GM19328 (cell line): ENCODE results near the gene STK38.

Experiments
- ATAC-seq: cut with Tn5 transposase; IDR thresholded peaks from one replicate; pipeline ENCODE4 v1.9.1; 2021; ENCODE audit warnings: mild to moderate bottlenecking, moderate library complexity; ENCODE audit not compliant: unreplicated experiment

STK38 gene

DNA sequence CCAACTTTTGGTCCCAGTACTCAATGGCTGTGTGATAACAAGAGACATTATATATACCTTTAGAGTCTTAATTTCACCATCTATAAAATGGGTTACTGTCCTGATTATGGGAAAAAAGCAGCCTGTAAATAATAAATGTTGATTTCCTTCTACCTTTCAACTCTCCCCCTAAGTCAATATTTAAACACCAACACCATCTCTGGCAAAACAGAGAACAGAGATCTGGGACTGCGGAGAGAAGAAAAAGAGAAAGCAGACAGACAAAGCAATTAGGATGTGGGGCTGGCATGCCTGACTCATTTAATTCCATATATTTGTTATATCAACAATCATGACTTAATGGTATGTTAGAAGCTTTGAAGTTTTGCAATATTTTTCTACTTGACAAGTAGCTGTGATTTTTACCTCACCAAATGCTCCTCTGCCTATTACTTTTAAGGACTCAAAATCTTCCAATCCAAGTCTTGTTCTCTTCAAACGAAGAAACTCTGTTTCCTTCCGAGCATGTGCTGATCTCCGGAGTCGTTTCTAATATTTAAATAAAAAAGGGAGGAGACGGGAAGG is 23.3 kb downstream of the STK38 start:
- ATAC-seq = no peak

GRCh38 chr6:36523451-36523850 is 23.8 kb downstream of the STK38 start:
- no peak for ATAC-seq

- ATAC-seq = no peak
Measured at GRCh38 chr6:36519352-36519751, 27.9 kb downstream of the STK38 start.

GRCh38 chr6:36517408-36517807 is 29.9 kb downstream of the STK38 start:
- ATAC-seq = no peak

- no peak for ATAC-seq
Measured at GRCh38 chr6:36516988-36517387, 30.3 kb downstream of the STK38 start.

DNA sequence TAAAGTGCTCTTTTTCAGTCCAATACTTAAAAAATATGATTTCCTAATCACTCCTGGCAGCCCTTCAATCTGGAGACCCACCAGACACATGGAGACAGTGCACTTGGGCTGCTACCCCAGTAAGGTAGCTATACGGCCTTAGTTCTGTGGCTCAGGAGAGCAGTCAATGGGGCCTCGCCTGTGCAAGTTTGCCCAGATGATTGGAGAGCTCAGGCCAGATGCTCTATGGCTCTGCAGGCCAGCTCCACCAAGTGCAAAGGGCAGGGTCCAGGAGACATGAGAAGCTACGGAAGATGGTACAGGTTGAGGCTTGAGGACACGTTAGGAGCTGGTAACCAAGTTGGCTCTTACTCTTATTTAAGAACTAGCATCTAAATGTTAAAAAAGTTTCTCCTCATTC is 30.7 kb downstream of the STK38 start:
- no peak for ATAC-seq

GRCh38 chr6:36515844-36516243 is 31.4 kb downstream of the STK38 start:
- ATAC-seq = no peak

- ATAC-seq = no peak
Measured at GRCh38 chr6:36514554-36515456, 32.5 kb downstream of the STK38 start.

GRCh38 chr6:36510365-36510764 is 36.9 kb downstream of the STK38 start:
- no peak for ATAC-seq

DNA sequence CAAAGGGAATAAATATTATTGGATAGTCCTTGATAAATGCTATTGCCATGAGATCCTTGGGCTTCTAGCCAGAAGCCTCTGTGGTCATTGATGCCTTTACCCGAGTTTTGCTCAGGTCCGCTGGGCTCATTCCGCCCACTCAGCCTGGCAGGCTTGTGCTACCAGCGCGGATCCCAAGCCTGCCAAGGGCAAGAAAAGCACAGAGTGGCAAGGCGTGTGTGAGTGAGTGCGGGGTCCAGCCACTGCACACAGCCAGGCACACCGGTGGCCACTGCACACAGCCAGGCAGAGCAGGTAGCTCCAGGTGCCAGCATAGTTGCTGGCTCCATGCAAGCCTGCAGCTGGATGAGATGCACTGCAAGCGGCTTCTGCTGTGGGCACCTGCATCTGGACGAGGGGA is 38.7 kb downstream of the STK38 start:
- ATAC-seq = no peak

- no peak for ATAC-seq
Measured at GRCh38 chr6:36506611-36507010, 40.7 kb downstream of the STK38 start.

- no peak for ATAC-seq
Measured at GRCh38 chr6:36505744-36506534, 41.3 kb downstream of the STK38 start.

DNA sequence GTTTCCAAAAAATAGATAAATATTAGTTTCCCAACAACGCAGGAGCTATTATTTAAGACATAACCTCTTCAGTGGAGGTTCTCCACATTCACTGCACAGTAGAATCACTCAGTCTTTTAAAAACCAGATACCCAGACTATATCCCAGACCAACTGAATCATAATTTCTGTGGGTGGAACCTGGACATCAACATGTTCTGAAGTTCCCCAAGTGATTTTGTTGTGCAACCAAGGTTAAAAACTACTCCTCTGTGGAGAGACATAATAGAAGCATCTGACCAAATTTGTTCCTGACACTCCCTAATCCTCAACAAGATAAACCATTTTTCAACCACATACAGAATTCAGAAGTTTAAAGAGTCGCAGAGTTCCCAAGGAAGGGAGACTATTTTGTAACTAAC is 42.3 kb downstream of the STK38 start:
- ATAC-seq = no peak

DNA sequence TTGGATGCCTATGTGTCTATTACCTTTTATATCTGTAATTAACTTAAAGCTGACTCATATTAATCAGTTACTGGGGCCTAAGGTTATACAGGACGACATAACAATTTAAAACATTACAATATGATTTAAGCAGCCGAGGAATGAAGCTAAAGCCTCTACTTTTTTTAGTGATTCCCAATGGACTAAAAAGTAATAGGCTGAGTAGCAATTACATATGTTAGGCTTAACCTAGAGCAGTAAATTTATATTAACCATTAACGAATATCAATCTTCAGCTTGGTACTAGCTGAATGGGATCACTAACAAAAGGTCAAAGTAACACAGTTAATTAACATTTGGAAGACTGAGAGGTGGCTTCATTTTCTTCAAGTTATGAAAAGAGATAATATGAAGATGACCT is 43.1 kb downstream of the STK38 start:
- no peak for ATAC-seq

- no peak for ATAC-seq
Measured at GRCh38 chr6:36501686-36502085, 45.6 kb downstream of the STK38 start.

- no peak for ATAC-seq
Measured at GRCh38 chr6:36499918-36500317, 47.4 kb downstream of the STK38 start.

DNA sequence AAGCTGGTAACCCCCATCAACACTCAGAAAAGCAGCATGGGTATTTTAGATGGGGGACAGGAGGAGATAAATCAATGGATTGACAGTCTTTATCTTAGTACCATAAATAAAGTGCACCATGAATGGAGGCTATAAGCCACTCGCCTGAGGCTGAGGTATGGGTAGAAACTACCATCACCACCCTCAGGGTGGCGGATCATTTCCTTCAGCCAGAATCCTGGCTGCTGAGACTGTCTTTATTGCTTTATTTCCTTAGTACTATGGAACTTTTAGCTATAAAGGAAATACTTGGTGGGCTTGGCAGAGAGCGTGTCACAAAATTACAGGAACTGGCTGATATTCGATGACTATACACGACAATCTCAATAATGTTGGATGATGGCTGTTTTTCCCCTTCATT is 52.2 kb downstream of the STK38 start:
- no peak for ATAC-seq

GRCh38 chr6:36493859-36494258 is 53.4 kb downstream of the STK38 start:
- no peak for ATAC-seq

GRCh38 chr6:36493319-36493718 is 54.0 kb downstream of the STK38 start:
- ATAC-seq = no peak

GRCh38 chr6:36492621-36493020 is 54.7 kb downstream of the STK38 start:
- ATAC-seq = no peak

GRCh38 chr6:36492092-36492491 is 55.2 kb downstream of the STK38 start:
- ATAC-seq = no peak
